Testis (tissue), 2 donors: ENCODE results near the gene ACOX3.
"Not testable (repeated sequence)": the region's sequence is repeated elsewhere in the genome, so short reads cannot be mapped to it uniquely, and the experiment has no call there.

Source experiments
- POLR2A ChIP-seq: fragments of 450-650 bp; IDR thresholded peaks from one replicate; pipeline ENCODE4 v1.6.1; 2017; ENCODE audit warnings: antibody characterized with exemption, mild to moderate bottlenecking, moderate library complexity
- TF ChIP-seq, protein P1 (sequence below), 3 experiments: fragments of 450-650 bp in 2 of 3; fragments of 200-600 bp in 1 of 3; sonication (generic) in 1 of 3; IDR thresholded peaks; one replicate each; pipeline ENCODE4 v1.5.1; 2016 to 2019; ENCODE audit warnings: antibody characterized with exemption in 3 of 3, mild to moderate bottlenecking in 2 of 3, moderate library complexity in 1 of 3

DNA sequence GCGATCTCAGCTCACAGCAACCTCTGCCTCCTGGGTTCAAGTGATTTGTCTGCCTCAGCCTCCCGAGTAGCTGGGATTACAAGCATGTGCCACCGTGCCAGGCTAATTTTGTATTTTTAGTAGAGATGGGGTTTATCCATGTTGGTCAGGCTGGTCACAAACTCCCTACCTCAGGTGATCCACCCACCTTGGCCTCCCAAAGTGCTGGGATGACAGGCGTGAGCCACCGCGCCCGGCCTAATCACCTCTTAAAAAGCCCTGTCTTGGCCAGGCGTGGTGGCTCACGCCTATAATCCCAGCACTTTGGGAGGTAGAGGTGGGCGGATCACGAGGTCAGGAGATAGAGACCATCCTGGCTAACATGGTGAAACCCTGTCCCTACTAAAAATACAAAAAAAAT lies 91.3 kb downstream of the ACOX3 start:
- TF ChIP-seq, protein P1, sequence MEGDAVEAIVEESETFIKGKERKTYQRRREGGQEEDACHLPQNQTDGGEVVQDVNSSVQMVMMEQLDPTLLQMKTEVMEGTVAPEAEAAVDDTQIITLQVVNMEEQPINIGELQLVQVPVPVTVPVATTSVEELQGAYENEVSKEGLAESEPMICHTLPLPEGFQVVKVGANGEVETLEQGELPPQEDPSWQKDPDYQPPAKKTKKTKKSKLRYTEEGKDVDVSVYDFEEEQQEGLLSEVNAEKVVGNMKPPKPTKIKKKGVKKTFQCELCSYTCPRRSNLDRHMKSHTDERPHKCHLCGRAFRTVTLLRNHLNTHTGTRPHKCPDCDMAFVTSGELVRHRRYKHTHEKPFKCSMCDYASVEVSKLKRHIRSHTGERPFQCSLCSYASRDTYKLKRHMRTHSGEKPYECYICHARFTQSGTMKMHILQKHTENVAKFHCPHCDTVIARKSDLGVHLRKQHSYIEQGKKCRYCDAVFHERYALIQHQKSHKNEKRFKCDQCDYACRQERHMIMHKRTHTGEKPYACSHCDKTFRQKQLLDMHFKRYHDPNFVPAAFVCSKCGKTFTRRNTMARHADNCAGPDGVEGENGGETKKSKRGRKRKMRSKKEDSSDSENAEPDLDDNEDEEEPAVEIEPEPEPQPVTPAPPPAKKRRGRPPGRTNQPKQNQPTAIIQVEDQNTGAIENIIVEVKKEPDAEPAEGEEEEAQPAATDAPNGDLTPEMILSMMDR (IDR thresholded peaks at IDR 0.05): not testable (repeated sequence)
- TF ChIP-seq POLR2A: not testable (repeated sequence)
